ENCODE measurements around the gene TRIP12.
"Not testable (repeated sequence)": the region's sequence is repeated elsewhere in the genome, so short reads cannot be mapped to it uniquely, and the experiment has no call there.

Gene TRIP12

DNA sequence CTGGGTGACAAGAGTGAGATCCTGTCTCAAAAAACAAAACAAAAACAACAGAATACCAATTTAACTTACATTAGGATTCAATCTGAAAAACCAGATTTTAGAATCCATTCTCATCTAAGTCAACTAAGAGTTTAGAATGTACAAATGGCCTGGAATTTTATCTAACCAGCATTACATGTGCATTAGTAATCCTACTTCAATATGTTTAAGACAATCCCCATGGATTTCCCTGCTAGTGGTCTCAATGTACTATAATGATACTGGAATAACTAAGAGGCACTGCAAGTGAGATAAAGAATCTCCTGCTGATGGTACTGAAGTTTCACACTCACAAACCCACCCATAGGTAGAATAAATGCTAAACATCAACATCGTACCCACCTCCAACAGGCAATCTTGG, 153.6 kb downstream of the TRIP12 start:
- no peak for DNase-seq (ENCODE audit: low read depth in 2 of 2)

DNA sequence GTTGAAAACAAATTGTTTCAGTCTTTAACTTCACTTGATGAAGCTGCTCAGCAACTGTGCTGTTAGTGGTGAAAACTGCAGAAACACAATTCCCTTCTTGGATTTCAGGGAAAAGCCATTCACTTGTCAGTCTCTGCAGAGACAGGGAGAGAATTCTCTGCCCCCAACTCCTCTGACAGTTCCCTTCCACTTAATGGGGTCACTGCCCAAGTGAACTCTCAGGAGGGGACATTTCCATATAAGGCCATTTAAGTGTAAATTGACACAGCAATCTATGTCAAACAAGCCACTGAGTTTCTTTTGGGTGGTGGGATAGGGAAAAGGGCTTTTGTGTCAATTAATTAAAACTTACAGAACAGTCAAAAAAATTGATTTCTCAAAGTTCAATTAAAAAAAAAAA, 156.1 kb downstream of the TRIP12 start:
- no peak for DNase-seq (ENCODE audit: low read depth in 2 of 2)

DNA sequence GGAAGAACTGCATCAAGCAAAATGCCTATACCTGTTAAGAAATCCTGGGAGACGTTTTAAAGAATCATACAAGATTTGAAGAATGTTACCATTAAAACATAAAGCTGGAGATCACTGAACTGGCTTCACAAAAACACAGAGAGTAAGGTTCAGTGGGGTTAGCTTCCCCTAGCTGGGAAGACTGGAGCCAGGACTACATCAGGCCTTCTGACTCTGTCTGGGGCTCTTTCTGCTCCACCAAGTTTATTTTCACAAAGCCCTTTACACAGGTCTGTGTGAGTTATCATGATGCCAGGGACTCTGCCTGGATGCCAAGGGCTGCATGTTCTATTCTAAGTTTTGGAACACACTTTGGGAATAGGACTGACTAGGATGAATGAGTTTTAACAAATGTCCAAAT, 160.1 kb downstream of the TRIP12 start:
- no peak for DNase-seq (ENCODE audit: low read depth in 2 of 2)

DNA sequence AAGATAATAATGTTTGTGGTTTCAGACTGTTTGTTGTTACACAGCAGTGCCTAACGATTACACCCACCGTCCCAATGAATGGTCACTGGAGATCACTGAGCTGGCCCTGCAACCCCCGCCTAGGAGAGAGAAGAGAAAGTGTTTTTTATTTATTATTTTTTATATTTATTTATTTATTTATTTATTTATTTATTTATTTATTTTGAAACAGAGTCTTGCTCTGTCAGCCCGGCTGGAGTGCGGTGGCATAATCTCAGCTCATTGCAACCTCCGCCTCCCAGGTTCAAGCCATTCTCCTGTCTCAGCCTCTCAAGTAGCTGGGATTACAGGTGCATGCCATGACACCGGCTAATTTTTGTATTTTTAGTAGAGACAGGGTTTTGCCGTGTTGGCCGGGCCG, 164.3 kb downstream of the TRIP12 start:
- DNase-seq (ENCODE audit: low read depth in 2 of 2), result not testable (repeated sequence)

DNA sequence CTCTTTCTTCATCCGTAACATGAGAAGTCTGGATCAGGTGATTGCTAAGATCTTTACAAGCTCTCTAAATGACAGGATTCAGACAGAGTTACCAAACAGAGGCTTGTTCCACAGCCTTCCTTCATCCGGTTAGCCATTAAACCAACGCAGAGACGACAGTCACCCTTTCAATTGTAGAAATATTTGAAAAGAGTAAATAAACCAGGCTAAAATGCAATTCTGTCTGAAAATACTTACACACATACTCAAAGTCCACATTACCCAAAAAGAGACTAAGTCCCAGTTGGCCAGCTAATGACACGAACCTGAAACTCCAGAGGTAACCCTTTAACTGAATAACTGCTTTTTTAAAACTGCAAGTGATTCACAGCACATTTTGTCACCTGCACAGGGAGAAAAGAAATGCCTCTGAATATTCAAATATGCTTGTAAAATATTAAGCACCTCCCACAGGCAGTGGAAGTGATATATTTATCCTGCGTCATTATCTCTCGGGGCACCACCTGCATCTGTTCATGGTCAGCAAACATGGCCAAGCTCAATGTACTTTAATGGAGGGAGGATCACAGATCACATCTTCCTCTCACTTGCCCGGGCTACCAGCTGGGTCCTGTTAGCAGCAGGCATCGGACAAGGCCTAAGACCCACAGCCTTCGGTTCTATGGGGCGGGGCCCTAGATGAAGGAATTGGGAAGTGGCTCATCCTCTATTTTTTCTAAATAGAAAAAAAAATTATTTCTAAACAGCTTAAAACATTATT, 168.7 kb downstream of the TRIP12 start:
- DNase-seq (ENCODE audit: low read depth in 2 of 2), result no peak

DNA sequence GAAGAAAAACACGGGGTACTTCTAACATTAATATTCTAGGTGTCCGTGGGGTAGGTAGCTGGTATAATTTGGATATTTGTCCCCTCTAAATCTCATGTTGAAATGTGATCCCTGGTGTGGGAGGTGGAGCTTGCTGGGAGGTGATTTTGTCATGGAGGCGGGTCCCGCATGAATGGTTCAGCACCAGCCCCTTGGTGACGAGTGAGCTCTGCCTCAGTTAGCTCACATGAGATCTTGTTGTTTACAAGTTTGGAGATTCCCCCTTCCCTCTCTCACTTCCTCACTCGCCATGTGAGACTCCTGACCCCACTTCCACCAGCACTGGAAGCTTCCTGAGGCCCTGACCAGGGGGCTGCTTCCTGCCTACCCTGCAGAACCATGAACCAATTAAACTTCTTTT, 172.0 kb downstream of the TRIP12 start:
- DNase-seq (ENCODE audit: low read depth in 2 of 2), result no peak

DNA sequence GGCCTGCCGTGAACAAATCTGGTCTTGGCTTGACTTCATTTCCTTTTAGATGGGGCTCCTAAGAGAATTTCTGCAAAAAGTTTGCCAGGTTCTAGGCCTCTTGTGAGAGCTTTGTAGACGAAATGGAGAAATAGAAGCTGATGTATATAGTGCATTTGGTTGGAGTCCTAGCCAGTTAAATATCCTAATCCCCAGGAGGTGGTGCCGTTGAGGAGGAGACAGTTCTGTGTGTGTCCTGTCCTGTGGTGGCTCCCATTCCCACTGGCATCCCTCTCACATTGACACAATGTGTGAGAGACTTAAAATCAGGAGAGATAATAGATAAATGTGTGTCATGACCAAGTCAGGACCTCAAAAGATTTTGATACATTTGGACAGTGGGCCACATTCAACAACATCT, 172.9 kb downstream of the TRIP12 start:
- no peak for DNase-seq (ENCODE audit: low read depth in 2 of 2)

DNA sequence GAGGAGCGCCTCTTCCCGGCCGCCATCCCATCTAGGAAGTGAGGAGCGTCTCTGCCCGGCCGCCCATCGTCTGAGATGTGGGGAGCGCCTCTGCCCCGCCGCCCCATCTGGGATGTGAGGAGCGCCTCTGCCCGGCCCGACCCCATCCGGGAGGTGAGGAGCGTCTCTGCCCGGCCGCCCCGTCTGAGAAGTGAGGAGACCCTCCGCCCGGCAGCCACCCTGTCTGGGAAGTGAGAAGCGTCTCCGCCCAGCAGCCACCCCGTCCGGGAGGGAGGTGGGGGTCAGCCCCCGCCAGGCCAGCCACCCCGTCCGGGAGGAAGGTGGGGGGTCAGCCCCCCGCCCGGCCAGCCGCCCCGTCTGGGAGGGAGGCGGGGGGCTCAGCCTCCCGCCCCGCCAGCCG, 179.1 kb downstream of the TRIP12 start:
- DNase-seq (ENCODE audit: low read depth in 2 of 2), result not testable (repeated sequence)

DNA sequence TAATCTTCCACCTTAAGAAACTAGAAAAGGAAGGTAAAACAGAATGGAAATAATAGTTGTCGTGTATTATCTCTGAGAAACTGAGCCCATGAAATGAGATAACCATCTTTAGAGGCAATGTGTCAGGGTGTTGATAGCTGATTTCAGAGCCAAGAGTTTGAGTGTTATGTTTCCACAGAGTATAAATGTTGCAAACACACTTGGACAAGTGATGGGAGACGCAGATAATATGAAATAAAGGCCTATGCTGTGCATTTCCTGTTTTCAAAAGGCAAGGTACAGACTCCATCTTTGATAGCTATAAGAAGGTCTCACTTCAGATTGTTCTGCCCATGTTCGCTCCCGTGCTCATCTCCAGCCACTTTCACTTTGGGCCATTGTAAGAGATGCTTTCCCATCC, 181.5 kb downstream of the TRIP12 start:
- no peak for DNase-seq (ENCODE audit: low read depth in 2 of 2)

DNA sequence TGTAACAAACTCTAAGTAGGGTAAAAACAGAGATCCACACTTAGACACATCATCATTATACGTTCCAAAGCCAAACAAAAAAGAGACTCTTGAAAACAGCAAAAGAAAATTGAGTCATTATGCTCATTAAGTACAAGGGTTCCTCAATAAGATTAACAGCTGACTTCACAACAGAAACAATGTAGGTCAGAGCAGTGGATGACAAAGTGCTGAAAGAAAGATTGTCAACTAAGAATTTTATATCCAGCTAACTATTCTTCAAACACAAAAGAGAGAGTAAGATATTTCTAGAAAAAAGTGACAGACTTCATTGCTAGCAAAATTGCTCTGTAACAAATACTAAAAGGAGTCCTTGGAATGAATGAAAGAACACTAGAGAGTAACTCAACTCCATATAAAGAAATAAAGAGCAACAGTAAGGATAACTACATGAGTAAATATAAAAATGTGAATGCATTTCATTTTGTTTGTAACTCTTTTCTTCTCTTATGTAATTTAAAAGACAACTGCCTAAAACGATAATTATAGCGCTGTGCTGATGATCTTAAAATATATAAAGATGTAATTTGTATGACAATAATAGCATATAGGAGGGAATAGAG, 183.7 kb downstream of the TRIP12 start:
- no peak for DNase-seq (ENCODE audit: low read depth in 2 of 2)

DNA sequence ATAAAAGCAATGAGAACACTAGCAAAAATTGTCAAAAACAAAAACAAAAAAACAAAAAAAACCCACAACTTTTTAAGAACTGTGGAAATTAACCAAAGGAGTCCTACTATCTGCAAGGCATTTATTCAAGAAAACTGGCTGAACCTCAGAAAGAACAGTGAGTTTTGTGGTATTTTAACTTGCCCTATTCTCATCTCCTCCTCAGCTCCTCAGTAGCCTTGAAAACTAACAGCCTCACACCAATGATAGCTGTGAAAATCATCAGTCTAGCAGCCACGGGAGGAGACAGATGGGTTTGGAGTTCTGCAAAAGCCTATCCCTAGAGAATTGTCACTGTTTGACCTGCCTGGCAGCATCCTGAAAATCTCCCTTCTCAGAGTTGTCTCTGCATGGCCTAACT, 187.4 kb downstream of the TRIP12 start:
- DNase-seq (ENCODE audit: low read depth in 2 of 2), result no peak

DNA sequence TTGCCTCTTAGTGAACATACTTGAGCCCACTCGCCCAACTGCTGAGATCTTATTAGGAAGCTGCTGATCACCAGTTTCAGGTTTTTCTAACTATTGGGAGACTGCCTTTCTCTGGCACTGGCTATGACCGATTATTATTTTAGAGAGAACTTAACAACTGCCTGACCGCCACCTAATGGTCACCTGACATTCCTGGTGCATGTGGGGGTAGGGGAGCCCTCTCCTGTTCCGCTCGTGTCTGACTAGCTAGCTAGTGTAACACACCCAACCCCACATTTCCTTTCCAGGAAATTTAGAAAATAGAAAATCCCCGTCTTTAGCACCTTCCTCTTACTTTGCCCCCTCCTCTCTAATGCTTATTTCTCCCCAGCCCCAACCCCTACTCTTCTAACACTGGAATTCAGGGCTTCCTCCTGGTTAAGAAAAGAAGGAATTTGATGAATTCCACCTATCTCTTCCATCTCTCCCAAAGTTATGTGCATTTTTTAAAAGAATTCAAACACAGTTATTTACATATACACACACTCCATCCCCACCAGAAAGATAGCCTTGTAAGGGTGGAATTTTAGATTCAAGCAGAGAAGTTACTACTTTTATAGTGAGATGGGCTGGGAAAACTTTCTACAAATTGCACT, 188.1 kb downstream of the TRIP12 start:
- no peak for DNase-seq (ENCODE audit: low read depth in 2 of 2)

DNA sequence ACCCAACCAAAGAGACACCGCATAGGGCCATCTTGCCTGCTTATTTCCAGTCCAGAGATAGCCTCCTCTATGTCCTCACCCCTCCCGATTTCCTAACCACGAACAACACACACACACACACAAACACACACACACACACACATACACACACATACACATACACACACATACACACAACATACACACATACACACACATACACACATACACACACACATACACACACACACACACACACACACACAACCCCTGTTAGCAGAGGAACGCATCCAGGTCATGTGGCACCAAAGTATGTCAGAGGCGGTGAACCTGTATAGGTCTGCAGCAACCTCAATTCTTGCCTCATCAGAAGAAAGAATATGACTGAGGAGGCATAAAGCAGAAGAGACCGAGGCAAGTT, 188.9 kb downstream of the TRIP12 start:
- DNase-seq (ENCODE audit: low read depth in 2 of 2), result no peak

DNA sequence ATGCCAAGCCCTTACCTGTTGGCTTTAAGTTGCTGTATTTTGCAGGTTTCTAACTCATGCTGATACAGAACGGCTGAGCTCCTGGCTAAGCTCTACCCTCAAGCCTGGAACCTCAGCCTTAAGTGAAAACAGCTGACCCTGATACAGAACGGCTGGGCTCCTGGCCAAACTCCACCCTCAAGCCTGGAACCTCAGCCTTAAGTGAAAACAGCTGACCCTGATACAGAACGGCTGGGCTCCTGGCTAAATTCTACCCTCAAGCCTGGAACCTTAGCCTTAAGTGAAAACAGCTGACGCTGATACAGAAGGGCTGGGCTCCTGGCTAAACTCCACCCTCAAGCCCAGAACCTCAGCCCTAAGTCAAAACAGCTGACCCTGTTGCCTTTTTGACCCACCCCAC, 189.9 kb downstream of the TRIP12 start:
- DNase-seq (ENCODE audit: low read depth in 2 of 2), result no peak

DNA sequence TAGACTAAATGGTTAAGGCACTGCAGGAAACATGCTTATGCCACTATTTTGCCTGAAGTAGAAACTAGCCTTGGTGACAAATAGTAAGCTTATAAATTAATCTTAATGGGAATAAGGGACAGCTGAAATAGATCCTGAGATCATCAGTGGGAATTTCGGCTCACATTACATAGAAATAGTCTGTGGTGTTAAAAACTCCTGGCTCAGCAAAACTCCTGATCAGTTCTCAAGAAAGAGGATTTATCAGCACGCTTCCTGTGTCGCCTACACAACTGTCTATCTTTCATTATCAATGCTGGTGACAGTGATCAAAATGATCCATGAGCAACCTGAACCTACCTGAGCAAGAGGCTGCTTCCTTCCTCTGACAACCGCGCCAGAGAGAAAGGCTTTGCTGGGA, 190.4 kb downstream of the TRIP12 start:
- DNase-seq (ENCODE audit: low read depth in 2 of 2), result no peak

DNA sequence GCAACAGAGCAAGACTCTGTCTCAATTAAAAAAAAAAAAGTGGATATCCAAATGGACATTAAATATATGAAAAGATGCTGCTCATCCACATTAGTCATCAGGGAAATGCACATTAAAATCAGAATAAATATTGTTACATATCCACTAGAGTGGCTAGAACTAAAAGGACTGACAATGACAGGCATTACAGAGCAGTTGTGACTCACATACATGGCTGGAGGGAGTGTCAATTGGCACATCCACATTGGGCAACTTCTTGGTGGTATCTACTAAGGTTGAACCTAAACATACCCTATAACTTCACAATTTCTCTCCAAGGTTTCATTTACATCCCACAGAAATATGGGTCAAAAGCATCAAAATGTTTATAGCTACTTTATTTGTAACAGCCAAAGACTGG, 193.4 kb downstream of the TRIP12 start:
- DNase-seq (ENCODE audit: low read depth in 2 of 2), result no peak

DNA sequence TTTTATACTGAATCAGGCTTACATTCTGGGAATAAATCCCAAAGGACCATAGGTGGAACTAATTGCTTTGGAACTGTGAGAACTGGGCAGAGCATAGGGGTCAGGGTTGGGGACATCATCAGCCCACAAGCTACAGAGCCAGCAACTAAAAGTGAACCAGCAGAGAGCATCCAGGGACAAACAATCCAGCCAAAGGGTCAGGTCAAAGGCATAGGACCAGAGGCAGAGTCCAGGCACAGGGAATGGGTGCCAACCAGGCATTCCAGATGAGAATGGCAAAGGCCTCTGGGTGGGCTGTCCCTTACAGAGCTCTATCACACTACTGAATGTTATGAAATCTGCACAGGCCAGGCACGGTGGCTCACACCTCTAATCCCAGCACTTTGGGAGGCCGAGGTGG, 195.2 kb downstream of the TRIP12 start:
- no peak for DNase-seq (ENCODE audit: low read depth in 2 of 2)

DNA sequence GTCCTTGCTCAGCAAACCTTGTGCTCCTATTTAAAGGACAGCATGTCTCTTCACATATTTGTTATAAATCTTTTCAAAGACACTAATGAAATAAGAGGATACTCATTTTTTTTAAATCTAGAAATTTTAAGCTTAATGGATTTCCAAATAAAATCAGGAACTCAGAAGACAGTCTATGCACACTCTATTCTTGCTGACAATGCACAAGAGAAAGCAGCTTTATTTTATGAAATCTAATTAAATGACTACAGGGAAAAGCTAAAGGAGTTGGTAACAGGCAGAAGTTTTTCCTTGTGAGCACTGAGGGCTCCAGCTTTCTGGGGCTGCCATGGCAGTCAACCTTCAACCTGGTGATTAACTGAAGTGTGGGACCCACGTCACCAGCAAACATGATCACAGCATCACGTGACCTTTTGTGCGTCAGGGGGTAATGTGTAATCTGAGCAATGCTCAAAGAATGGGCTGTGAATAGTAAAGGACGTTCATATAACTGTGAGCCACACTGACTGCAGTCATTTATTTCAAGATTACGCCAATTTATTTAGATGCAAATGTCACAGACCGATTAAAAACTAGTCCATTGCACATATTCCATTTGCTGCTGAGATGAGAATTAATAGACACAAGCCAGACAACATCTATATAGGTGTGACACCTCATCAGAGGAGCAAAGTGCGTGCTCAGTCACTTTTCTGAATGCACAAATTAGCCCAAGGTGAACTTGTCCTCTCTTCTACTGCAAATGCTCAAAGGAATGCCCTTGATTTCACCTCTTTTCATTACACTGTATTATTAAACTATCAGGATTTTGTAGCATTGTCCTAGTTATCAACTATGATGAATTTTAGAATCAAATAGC, 195.9 kb downstream of the TRIP12 start:
- no peak for DNase-seq (ENCODE audit: low read depth in 2 of 2)

DNA sequence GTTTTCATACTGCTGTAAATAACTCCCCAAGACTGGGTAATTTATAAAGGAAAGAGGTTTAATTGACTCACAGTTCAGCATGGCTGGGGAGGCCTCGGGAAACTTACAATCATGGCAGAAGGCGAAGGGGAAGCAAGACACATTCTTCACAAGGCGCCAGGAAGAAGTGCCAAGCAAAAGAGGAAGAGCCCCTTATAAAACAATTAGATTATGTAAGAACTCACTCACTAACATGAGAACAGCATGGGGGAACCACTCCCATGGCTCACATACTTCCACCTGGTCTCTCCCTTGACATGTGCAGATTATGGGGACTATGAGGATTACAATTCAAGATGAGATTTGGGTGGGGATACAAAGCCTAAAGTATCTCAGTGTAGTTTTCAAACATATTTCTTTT, 198.6 kb downstream of the TRIP12 start:
- not testable (repeated sequence) for DNase-seq (ENCODE audit: low read depth in 2 of 2)

DNA sequence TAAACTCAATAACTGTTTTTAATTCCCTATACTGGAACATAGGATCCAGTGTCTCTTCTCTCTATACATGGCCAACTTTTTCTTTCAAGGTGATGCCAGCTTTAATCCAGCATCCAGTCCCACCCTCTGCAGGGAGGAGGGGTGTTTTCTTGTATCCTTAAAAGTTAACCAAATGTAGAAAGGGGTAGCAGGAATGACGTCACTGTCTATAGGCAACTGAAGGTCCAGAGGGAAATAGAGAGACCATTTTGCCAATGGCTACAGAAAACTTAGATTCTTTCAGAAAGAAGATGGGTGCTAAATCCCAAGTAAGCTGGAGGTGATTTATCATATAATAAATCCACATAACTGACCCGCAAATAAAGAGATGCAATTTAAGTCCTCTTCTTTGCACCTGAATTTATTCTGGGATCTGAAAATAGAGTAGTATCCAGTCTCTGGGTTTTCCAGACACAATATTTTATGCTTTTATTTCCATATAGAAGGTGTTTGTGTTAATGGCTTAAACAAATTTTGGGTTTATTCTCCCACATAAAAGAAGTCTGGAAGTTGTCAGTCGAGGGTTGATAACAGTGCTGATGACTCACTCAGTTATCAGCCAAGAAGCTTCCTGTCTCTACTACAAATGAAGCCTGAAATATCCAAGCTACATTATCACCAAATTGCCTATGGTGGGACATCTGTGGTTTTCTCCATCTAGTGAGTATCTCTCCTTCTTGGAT, 201.7 kb downstream of the TRIP12 start:
- no peak for DNase-seq (ENCODE audit: low read depth in 2 of 2)

DNA sequence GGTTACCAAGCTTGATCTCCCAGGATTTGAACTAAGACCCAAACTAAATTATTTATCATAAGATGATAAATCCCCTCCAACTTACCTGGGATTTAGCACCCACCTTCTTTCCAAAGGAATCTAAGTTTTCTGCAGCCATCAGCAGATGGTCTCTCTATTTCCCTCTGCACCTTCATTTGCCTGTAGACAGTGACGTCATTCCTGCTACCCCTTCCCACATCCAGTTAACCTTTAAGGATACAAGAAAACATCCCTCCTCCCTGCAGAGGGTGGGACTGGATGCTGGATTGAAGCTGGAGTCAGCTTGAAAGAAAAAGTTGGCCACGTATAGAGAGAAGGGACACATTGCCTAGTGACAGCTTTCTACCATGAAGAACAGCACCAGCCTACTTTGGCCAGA, 203.8 kb downstream of the TRIP12 start:
- DNase-seq (ENCODE audit: low read depth in 2 of 2), result no peak

Data from stimulated activated CD8-positive, alpha-beta memory T cell treated with anti-CD3 and anti-CD28 coated beads, Interleukin-15, amount 100 ng/mL, for 4 hours (primary cell).